ENCODE results near the gene SNTA1.
"Not testable (repeated sequence)": the region's sequence is repeated elsewhere in the genome, so short reads cannot be mapped to it uniquely, and the experiment has no call there.

SNTA1 gene

GRCh38 chr20:33442136-33443005, 1.2 kb downstream of the SNTA1 start:
- Histone ChIP-seq H3K4me1 (ENCODE audit: control insufficient read depth, insufficient read depth, low read length) (peaks cover 30% of the 10 kb centered on the region), H3K9me3 (ENCODE audit: control insufficient read depth in 2 of 2, low read length in 2 of 2) (no peaks in the 10 kb centered on the region), H3K27ac (ENCODE audit: low read length) (peak overlapping the region; percentile 70), H3K9ac (ENCODE audit: low read length in 2 of 2) (peak overlapping the region; percentile 62 to 67), H3K27me3 (ENCODE audit: control insufficient read depth in 1 of 2, insufficient read depth in 2 of 2, low read length in 2 of 2) (no peaks in the 10 kb centered on the region), H3K36me3 (ENCODE audit: control insufficient read depth in 2 of 2, insufficient read depth in 2 of 2, low read length in 2 of 2) (peaks cover 0 to 2% of the 10 kb centered on the region in 2 donors), H3K4me3 (ENCODE audit: low read length in 2 of 2) (peak overlapping the region; percentile 73 to 90)

- Histone ChIP-seq H3K9me3 (ENCODE audit: control insufficient read depth in 2 of 2, low read length in 2 of 2) (no peaks in the 10 kb centered on the region), H3K36me3 (ENCODE audit: control insufficient read depth in 2 of 2, insufficient read depth in 2 of 2, low read length in 2 of 2) (peaks cover 0 to 2% of the 10 kb centered on the region in 2 donors), H3K27me3 (ENCODE audit: control insufficient read depth in 1 of 2, insufficient read depth in 2 of 2, low read length in 2 of 2) (no peaks in the 10 kb centered on the region), H3K27ac (ENCODE audit: low read length) (peak overlapping the region; percentile 70), H3K9ac (ENCODE audit: low read length in 2 of 2) (peak overlapping the region in 1 of 2 donors; percentile 27), H3K4me1 (ENCODE audit: control insufficient read depth, insufficient read depth, low read length) (peaks cover 30% of the 10 kb centered on the region), H3K4me3 (ENCODE audit: low read length in 2 of 2) (peak overlapping the region in 1 of 2 donors; percentile 10)
Measured at GRCh38 chr20:33441142-33441955, 2.2 kb downstream of the SNTA1 start.

- peak overlapping the region; percentile 70 for H3K27ac ChIP-seq (ENCODE audit: low read length)
- not testable (repeated sequence) for H3K9me3 ChIP-seq (ENCODE audit: control insufficient read depth in 2 of 2, low read length in 2 of 2); H3K27me3 ChIP-seq (ENCODE audit: control insufficient read depth in 1 of 2, insufficient read depth in 2 of 2, low read length in 2 of 2); H3K4me3 ChIP-seq (ENCODE audit: low read length in 2 of 2); H3K36me3 ChIP-seq (ENCODE audit: control insufficient read depth in 2 of 2, insufficient read depth in 2 of 2, low read length in 2 of 2); H3K9ac ChIP-seq (ENCODE audit: low read length in 2 of 2)
- H3K4me1 ChIP-seq (ENCODE audit: control insufficient read depth, insufficient read depth, low read length) = peaks cover 30% of the 10 kb centered on the region
Measured at GRCh38 chr20:33440562-33440961, 3.0 kb downstream of the SNTA1 start.

GRCh38 chr20:33438481-33438880, 5.1 kb downstream of the SNTA1 start:
- no peaks in the 10 kb centered on the region for H3K9me3 ChIP-seq (ENCODE audit: control insufficient read depth in 2 of 2, low read length in 2 of 2)
- H3K27me3 ChIP-seq (ENCODE audit: control insufficient read depth in 1 of 2, insufficient read depth in 2 of 2, low read length in 2 of 2) = no peaks in the 10 kb centered on the region
- no peak overlapping the region for H3K9ac ChIP-seq (ENCODE audit: low read length in 2 of 2)
- no peak overlapping the region for H3K27ac ChIP-seq (ENCODE audit: low read length)
- H3K4me1 ChIP-seq (ENCODE audit: control insufficient read depth, insufficient read depth, low read length) = peaks cover 36% of the 10 kb centered on the region
- H3K36me3 ChIP-seq (ENCODE audit: control insufficient read depth in 2 of 2, insufficient read depth in 2 of 2, low read length in 2 of 2) = peaks cover 0 to 9% of the 10 kb centered on the region in 2 donors
- no peak overlapping the region for H3K4me3 ChIP-seq (ENCODE audit: low read length in 2 of 2)

- Histone ChIP-seq H3K27ac (ENCODE audit: low read length) (no peak overlapping the region), H3K4me1 (ENCODE audit: control insufficient read depth, insufficient read depth, low read length) (peaks cover 28% of the 10 kb centered on the region), H3K4me3 (ENCODE audit: low read length in 2 of 2) (no peak overlapping the region)
Measured at GRCh38 chr20:33437141-33437911, 6.2 kb downstream of the SNTA1 start.

GRCh38 chr20:33434434-33434833, 9.1 kb downstream of the SNTA1 start:
- no peak overlapping the region for H3K27ac ChIP-seq (ENCODE audit: low read length)
- H3K27me3 ChIP-seq (ENCODE audit: control insufficient read depth in 1 of 2, insufficient read depth in 2 of 2, low read length in 2 of 2) = no peaks in the 10 kb centered on the region
- peaks cover 19% of the 10 kb centered on the region for H3K4me1 ChIP-seq (ENCODE audit: control insufficient read depth, insufficient read depth, low read length)
- no peak overlapping the region for H3K4me3 ChIP-seq (ENCODE audit: low read length in 2 of 2)
- H3K9ac ChIP-seq (ENCODE audit: low read length in 2 of 2) = no peak overlapping the region
- no peaks in the 10 kb centered on the region for H3K9me3 ChIP-seq (ENCODE audit: control insufficient read depth in 2 of 2, low read length in 2 of 2)
- H3K36me3 ChIP-seq (ENCODE audit: control insufficient read depth in 2 of 2, insufficient read depth in 2 of 2, low read length in 2 of 2) = peaks cover 8 to 14% of the 10 kb centered on the region in 2 donors

More at GRCh38 chr20:33437141-33437911, 6.2 kb downstream of the SNTA1 start:
- peaks cover under 1 to 9% of the 10 kb centered on the region in 2 donors for H3K36me3 ChIP-seq (ENCODE audit: control insufficient read depth in 2 of 2, insufficient read depth in 2 of 2, low read length in 2 of 2)
- no peak overlapping the region for H3K9ac ChIP-seq (ENCODE audit: low read length in 2 of 2)
- H3K9me3 ChIP-seq (ENCODE audit: control insufficient read depth in 2 of 2, low read length in 2 of 2) = no peaks in the 10 kb centered on the region
- no peaks in the 10 kb centered on the region for H3K27me3 ChIP-seq (ENCODE audit: control insufficient read depth in 1 of 2, insufficient read depth in 2 of 2, low read length in 2 of 2)

GRCh38 chr20:33433465-33434234, 9.9 kb downstream of the SNTA1 start:
- Histone ChIP-seq H3K27ac (ENCODE audit: low read length) (no peak overlapping the region), H3K9me3 (ENCODE audit: control insufficient read depth in 2 of 2, low read length in 2 of 2) (no peaks in the 10 kb centered on the region), H3K4me3 (ENCODE audit: low read length in 2 of 2) (no peak overlapping the region), H3K9ac (ENCODE audit: low read length in 2 of 2) (no peak overlapping the region), H3K36me3 (ENCODE audit: control insufficient read depth in 2 of 2, insufficient read depth in 2 of 2, low read length in 2 of 2) (peaks cover 8 to 14% of the 10 kb centered on the region in 2 donors), H3K4me1 (ENCODE audit: control insufficient read depth, insufficient read depth, low read length) (peaks cover 19% of the 10 kb centered on the region), H3K27me3 (ENCODE audit: control insufficient read depth in 1 of 2, insufficient read depth in 2 of 2, low read length in 2 of 2) (no peaks in the 10 kb centered on the region)

- H3K36me3 ChIP-seq (ENCODE audit: control insufficient read depth in 2 of 2, insufficient read depth in 2 of 2, low read length in 2 of 2) = peaks cover 8 to 15% of the 10 kb centered on the region in 2 donors
- peak overlapping the region; percentile 37 for H3K27ac ChIP-seq (ENCODE audit: low read length)
- no peak overlapping the region for H3K9ac ChIP-seq (ENCODE audit: low read length in 2 of 2)
- H3K4me1 ChIP-seq (ENCODE audit: control insufficient read depth, insufficient read depth, low read length) = peaks cover 12% of the 10 kb centered on the region
- H3K4me3 ChIP-seq (ENCODE audit: low read length in 2 of 2) = no peak overlapping the region
- no peaks in the 10 kb centered on the region for H3K27me3 ChIP-seq (ENCODE audit: control insufficient read depth in 1 of 2, insufficient read depth in 2 of 2, low read length in 2 of 2)
- no peaks in the 10 kb centered on the region for H3K9me3 ChIP-seq (ENCODE audit: control insufficient read depth in 2 of 2, low read length in 2 of 2)
Measured at GRCh38 chr20:33431797-33432381, 11.7 kb downstream of the SNTA1 start.

- H3K4me3 ChIP-seq (ENCODE audit: low read length in 2 of 2); H3K9me3 ChIP-seq (ENCODE audit: control insufficient read depth in 2 of 2, low read length in 2 of 2); H3K36me3 ChIP-seq (ENCODE audit: control insufficient read depth in 2 of 2, insufficient read depth in 2 of 2, low read length in 2 of 2); H3K27me3 ChIP-seq (ENCODE audit: control insufficient read depth in 1 of 2, insufficient read depth in 2 of 2, low read length in 2 of 2): not testable (repeated sequence)
- Histone ChIP-seq H3K9ac (ENCODE audit: low read length in 2 of 2) (peak overlapping the region; percentile 32 to 47), H3K4me1 (ENCODE audit: control insufficient read depth, insufficient read depth, low read length) (peaks cover 16% of the 10 kb centered on the region), H3K27ac (ENCODE audit: low read length) (peak overlapping the region; percentile 88)
Measured at GRCh38 chr20:33423875-33424274, 19.7 kb downstream of the SNTA1 start.
